ENCODE results near the gene FRK.

DNA sequence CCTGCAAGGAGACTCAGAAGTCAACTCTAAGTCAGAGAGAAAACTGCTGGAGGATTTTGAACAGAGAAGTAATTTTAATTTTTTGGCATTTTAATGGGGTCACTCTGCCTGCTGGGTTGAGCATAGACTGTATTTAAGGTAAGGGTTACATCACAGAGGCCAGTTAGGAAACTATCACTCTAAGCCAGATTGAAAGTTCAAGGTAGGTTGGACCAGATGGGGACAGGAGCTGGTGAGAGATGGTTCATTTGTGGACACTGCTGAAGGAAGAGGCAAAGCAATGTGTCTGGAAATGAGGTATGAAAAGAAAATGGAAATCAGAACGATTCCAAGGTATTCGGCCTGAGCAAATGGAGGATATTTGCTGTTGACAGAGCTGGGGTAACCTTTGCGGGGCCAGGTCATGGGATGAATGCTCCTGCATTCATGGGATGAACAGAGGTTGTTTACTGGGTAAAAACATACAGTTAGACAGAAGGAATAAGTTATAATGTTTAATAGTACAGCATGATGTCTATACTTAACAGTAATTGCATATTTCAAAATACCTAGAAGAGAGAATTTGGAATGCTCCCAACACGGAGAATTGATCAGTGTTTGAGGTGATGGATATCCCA lies 26.9 kb downstream of the FRK start:
- TF ChIP-seq, protein P1, sequence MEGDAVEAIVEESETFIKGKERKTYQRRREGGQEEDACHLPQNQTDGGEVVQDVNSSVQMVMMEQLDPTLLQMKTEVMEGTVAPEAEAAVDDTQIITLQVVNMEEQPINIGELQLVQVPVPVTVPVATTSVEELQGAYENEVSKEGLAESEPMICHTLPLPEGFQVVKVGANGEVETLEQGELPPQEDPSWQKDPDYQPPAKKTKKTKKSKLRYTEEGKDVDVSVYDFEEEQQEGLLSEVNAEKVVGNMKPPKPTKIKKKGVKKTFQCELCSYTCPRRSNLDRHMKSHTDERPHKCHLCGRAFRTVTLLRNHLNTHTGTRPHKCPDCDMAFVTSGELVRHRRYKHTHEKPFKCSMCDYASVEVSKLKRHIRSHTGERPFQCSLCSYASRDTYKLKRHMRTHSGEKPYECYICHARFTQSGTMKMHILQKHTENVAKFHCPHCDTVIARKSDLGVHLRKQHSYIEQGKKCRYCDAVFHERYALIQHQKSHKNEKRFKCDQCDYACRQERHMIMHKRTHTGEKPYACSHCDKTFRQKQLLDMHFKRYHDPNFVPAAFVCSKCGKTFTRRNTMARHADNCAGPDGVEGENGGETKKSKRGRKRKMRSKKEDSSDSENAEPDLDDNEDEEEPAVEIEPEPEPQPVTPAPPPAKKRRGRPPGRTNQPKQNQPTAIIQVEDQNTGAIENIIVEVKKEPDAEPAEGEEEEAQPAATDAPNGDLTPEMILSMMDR (IDR thresholded peaks at IDR 0.05; ENCODE audit: insufficient read depth, low read depth, low read length): no peak
- no peak for TF ChIP-seq EZH2 (IDR thresholded peaks at IDR 0.05; ENCODE audit: insufficient read depth, low read length)
